Kidney (tissue), 14 donors: ENCODE results near the gene ZNF521. TPM values are rescaled to one million over a fixed set of nuclear protein-coding genes. Genes with fewer than 3 reads are reported as not detected.

ENCODE experiments used
- DNase-seq, 5 donors: peaks; one replicate each; pipeline ENCODE4 v3.0.0-alpha.2; 2013 to 2020
- FAIRE-seq: peaks from 2 replicates; lab custom pipeline; 2012; peaks lifted over from hg19 to GRCh38; lab: Jason Lieb, UNC
- H3K27ac ChIP-seq, 2 donors: one replicate each; pipeline ENCODE4 v1.7.0; 2013; ENCODE audit warnings: low read depth in 2 of 2, low read length in 2 of 2, inconsistent platforms in 1 of 2
- H3K27me3 ChIP-seq: one replicate; pipeline ENCODE4 v1.7.1; 2013; ENCODE audit warnings: low read length, inconsistent platforms; ENCODE audit not compliant: control insufficient read depth, insufficient read depth
- H3K36me3 ChIP-seq, 3 donors: one replicate each; pipeline versions ENCODE4 v1.7.0 to v1.7.1; 2013; ENCODE audit warnings: low read length in 3 of 3, control low read depth in 1 of 3, inconsistent platforms in 1 of 3; ENCODE audit not compliant: insufficient read depth in 3 of 3, control insufficient read depth in 2 of 3
- H3K4me1 ChIP-seq, 3 donors: one replicate each; pipeline versions ENCODE4 v1.7.0 to v1.7.1; 2013; ENCODE audit warnings: low read length in 3 of 3, inconsistent platforms in 1 of 3, low read depth in 1 of 3; ENCODE audit not compliant: control insufficient read depth in 2 of 3, insufficient read depth in 2 of 3
- H3K4me3 ChIP-seq, 3 donors: one replicate each; pipeline versions ENCODE4 v1.7.0 to v1.8.1; 2013; ENCODE audit warnings: low read length in 3 of 3, control low read depth in 1 of 3, inconsistent platforms in 1 of 3
- H3K9ac ChIP-seq, 3 donors: one replicate each; pipeline versions ENCODE4 v1.7.0 to v1.7.1; 2013; ENCODE audit warnings: low read length in 3 of 3, control low read depth in 1 of 3, inconsistent platforms in 1 of 3
- H3K9me3 ChIP-seq, 3 donors: one replicate each; pipeline versions ENCODE4 v1.7.0 to v1.7.1; 2013; ENCODE audit warnings: low read length in 3 of 3, control low read depth in 1 of 3, inconsistent platforms in 1 of 3; ENCODE audit not compliant: control insufficient read depth in 2 of 3, insufficient read depth in 1 of 3
- intact Hi-C: fragments of 100-400 bp; cut with DNase I; formaldehyde crosslinking; loops from one replicate; pipeline ENCODE4 v1.11.1; 2022
- polyA plus RNA-seq: library from polyadenylated mRNA; stranded (reverse); fragments of 350-450 nt; fragmentation: Illumina TruSeq; extraction: RNeasy Lipid Tissue Mini Kit (QIAGEN cat#74804); gene quantifications from one replicate; pipeline ENCODE4 v1.2.3, GENCODE V29; 2014; ENCODE audit warnings: low read depth, low replicate concordance; ENCODE audit not compliant: insufficient read depth
- total RNA-seq: library from RNA; stranded (reverse); fragmentation: NEBNext Ultra II Directional; extraction: Animal tissue kit (Norgen Biotek cat#: 25700); gene quantifications from one replicate; pipeline ENCODE4 v1.2.1, GENCODE V29; 2021
- TF ChIP-seq, protein P1 (sequence below): IDR thresholded peaks from 3 replicates; pipeline ENCODE4 v1.5.1; 2012; ENCODE audit warnings: mild to moderate bottlenecking, moderate library complexity, borderline replicate concordance; ENCODE audit not compliant: insufficient read depth; ENCODE audit errors: extremely low read depth
- donor health status: control.
- donor health status: control.
- donor health status: control.
- donor health status: control.
- donor health status: control.
- donor health status: DM: yes; HTN: yes; CAD: no.
- donor health status: Normal renal cell carcinoma (clear cell type).

The ZNF521 gene
- total and polyA plus RNA-seq, 2 donors from 2014 or later: 1.8 to 18.0 TPM

DNA sequence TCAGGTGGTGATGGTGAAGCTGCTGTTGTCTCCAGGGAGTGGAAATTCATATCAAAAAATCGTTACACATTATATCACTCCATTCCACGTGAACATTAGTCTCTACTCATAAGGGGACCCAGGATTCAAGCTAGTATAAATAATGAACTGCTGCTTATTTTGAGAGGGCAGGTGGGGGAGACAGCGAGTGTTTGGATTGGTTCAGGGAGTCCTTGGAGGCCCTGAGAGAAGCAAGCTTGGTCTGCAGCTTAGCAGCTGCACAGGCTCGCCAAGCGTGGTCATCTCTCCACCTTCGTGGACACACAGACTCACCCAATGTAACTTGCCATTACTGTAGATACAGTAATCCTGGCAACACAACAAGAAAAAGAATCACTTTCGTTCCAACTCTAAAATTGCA, 177.6 kb downstream of the ZNF521 start:
- Histone ChIP-seq H3K9ac (no peak overlapping the region), H3K27ac (no peak overlapping the region), H3K36me3 (no peaks in the 10 kb centered on the region), H3K4me3 (no peak overlapping the region), H3K27me3 (no peaks in the 10 kb centered on the region), H3K9me3 (no peaks in the 10 kb centered on the region), H3K4me1 (no peaks in the 10 kb centered on the region)
- no peak for DNase-seq
- no peak for FAIRE-seq
- TF ChIP-seq, protein P1, sequence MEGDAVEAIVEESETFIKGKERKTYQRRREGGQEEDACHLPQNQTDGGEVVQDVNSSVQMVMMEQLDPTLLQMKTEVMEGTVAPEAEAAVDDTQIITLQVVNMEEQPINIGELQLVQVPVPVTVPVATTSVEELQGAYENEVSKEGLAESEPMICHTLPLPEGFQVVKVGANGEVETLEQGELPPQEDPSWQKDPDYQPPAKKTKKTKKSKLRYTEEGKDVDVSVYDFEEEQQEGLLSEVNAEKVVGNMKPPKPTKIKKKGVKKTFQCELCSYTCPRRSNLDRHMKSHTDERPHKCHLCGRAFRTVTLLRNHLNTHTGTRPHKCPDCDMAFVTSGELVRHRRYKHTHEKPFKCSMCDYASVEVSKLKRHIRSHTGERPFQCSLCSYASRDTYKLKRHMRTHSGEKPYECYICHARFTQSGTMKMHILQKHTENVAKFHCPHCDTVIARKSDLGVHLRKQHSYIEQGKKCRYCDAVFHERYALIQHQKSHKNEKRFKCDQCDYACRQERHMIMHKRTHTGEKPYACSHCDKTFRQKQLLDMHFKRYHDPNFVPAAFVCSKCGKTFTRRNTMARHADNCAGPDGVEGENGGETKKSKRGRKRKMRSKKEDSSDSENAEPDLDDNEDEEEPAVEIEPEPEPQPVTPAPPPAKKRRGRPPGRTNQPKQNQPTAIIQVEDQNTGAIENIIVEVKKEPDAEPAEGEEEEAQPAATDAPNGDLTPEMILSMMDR: no peak
- intact Hi-C loops: no loop called here

DNA sequence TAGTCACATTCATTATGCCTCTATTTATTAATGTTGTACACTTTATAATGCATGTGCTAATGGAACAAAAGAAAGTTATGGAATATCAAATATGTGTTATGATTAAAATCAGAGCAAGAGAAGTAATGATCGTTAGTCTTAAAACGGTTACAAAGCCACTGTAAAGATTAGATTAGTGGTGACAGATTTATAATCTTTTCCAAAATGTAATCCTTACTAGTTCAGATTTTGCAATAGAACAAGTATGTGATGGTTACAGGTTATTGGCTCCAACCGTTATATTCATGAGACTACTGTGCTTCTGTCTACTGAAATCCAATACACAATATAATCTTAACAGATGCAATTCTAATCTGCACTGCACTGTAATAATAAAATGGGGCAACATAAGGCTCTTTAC, 180.6 kb downstream of the ZNF521 start:
- Histone ChIP-seq H3K27ac (no peak overlapping the region), H3K4me1 (no peaks in the 10 kb centered on the region), H3K9ac (no peak overlapping the region), H3K27me3 (no peaks in the 10 kb centered on the region), H3K36me3 (no peaks in the 10 kb centered on the region), H3K9me3 (no peaks in the 10 kb centered on the region), H3K4me3 (no peak overlapping the region)
- TF ChIP-seq, protein P1: no peak
- no peak for DNase-seq
- intact Hi-C loops: no loop called here
- FAIRE-seq: no peak

DNA sequence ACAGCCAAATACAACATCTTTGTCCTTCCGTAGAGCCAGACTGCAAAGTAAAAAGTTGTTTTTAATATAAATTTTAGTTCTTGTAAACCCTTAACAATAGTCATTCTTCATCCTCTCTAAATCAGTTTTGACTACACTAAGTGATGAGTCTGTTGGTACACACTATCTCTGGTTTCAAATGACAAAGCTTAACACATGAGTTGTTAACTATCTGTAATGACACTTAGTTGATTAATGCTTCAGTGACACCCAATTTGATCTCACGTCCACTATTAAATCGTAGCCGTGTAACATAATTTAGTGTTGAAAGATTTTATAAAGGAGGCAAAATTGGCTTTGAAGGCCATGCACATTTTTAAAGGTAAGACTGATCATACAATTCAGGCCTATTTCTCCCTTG, 181.6 kb downstream of the ZNF521 start:
- FAIRE-seq (no peak), DNase-seq (no peak)
- Histone ChIP-seq H3K36me3 (no peaks in the 10 kb centered on the region), H3K27me3 (no peaks in the 10 kb centered on the region), H3K4me3 (no peak overlapping the region), H3K9ac (no peak overlapping the region), H3K4me1 (peaks cover 0 to 2% (median 0%) of the 10 kb centered on the region in 3 donors), H3K9me3 (no peaks in the 10 kb centered on the region), H3K27ac (no peak overlapping the region)
- intact Hi-C loops: no loop called here
- TF ChIP-seq, protein P1: no peak

DNA sequence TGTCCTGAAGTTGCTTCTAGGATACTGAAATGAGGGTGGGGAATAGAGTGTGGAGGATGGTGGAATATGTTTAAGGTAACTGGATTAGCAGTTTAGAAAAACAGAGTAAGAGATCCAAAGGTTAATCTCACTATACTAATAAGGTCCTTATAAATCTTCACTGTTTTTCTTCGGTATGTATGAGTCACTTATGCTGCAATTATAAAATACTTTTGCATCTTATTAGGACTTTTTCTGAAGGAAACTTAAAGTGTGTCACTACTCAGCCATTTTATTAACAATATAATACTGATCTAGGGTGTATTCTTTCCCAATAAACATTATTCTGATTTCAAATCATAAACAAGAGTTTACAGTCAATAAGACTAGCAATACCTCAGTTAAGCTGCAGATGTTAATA, 182.3 kb downstream of the ZNF521 start:
- Histone ChIP-seq H3K4me3 (no peak overlapping the region), H3K36me3 (no peaks in the 10 kb centered on the region), H3K4me1 (peaks cover 0 to 6% (median 0%) of the 10 kb centered on the region in 3 donors), H3K9me3 (no peaks in the 10 kb centered on the region), H3K9ac (no peak overlapping the region), H3K27me3 (no peaks in the 10 kb centered on the region), H3K27ac (no peak overlapping the region)
- no peak for DNase-seq
- intact Hi-C loops: no loop called here
- FAIRE-seq: no peak
- TF ChIP-seq, protein P1: no peak
